Jurkat, Clone E6-1 (cell line): Measurements from ENCODE around the gene BIRC2.

Source experiments
- DNase-seq: peaks from one replicate; pipeline ENCODE4 v3.0.0-alpha.2; 2011; ENCODE audit warnings: low read depth, low spot score
- H3K4me3 ChIP-seq: 2 replicates; pipeline ENCODE4 v1.5.1; 2011; ENCODE audit warnings: mild to moderate bottlenecking, low read length, control low read depth, moderate library complexity

BIRC2 gene

DNA sequence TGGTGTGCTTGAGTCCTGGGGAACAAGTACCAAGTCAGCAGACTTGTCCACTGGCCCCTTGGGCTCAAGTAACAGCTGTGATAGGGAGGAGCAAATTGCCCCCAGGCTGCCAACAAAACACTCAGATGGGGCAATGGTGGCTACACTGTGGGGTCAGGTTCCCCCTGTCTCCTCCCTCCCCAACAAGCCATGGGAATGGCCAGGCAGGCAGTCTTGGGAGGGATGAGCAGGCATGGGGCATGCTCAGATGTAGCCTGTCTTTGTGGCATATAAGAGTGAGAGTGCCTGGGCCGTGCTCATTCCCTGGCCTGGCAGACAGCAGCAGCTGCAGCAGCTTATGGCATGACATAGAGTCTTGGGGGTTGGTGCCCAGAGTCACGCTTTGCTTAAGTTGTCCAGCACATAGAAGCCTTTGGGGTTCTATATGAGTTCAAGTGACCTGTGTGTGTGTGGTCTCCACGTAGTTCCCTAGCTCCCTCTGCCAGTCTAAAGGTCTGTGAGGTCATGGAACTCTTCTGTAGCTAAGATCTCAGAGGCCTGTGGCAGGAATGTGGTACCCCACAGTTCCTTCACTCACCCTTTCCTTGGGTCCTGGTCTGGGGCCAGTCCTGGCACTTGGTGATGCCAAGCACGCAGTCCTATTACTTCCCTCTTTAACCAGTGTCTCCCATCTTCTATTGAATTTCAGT lies 44.7 kb downstream of the BIRC2 start:
- H3K4me3 ChIP-seq: no peak overlapping the region
- DNase-seq: no peak

DNA sequence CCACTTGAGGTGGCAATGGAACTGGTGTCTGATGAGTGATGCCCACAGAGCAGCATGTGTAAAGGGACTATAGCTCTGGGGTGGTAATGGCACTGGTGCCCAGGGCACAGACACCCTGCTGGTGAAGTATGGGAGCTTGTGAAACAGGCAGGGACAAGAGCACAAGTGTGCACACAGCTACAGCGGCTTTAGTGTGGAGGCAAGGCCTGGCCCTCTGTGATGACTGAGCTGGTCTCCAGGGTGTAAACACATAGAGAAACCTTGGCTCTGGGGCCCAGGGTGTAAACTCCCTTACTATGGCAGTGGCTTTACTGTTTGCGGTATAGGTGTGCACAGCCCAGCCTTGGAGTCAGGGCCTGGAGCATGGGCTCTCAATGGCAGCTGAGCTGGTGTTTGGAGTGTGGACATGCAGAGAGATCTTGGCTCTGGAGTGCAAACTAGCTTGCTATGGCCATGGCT lies 46.3 kb downstream of the BIRC2 start:
- DNase-seq: no peak
- H3K4me3 ChIP-seq: no peak overlapping the region

- H3K4me3 ChIP-seq: no peak overlapping the region
- no peak for DNase-seq
These were observed 48.8 kb downstream of the BIRC2 start for GRCh38 chr11:102395720-102396393.

GRCh38 chr11:102396708-102397563 lies 49.9 kb downstream of the BIRC2 start:
- no peak for DNase-seq
- no peak overlapping the region for H3K4me3 ChIP-seq

DNA sequence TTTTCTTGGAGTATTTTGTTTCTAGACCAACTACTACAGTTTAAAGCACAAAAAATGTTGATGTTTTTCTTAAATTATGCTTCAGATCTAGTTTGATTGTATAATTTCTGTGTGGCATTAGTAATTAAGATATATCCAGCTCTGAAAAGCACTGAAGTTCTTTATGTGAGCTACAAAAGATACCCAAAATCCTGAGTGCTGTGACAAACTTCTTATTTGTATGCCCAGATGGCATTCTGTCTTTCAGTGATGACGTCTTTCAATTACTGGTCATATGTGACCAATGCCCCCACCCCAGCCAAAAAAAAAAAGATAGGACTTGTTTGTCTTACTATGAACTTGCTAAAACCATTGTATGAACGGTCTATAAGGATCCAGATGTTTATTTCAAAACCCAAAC lies 51.3 kb downstream of the BIRC2 start:
- no peak for DNase-seq
- H3K4me3 ChIP-seq: no peak overlapping the region

DNA sequence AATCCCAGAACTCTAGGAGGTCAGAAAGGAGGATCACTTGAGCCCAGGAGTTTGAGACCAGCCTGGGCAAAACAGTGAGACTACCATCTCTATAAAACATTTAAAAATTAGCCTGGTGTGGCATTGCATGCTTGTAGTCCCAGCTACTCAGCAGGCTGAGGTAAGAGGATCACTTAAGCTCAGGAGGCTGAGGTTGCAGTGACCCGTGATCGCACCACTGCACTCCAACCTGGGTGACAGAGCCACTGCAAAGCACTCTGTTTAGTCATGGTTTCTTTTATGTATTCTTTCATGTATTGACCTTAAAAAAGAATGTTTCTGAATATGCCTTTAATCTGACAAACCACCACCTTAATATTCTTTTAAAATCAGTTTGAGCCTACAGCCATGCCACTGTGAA lies 52.2 kb downstream of the BIRC2 start:
- DNase-seq: no peak
- H3K4me3 ChIP-seq: no peak overlapping the region

DNA sequence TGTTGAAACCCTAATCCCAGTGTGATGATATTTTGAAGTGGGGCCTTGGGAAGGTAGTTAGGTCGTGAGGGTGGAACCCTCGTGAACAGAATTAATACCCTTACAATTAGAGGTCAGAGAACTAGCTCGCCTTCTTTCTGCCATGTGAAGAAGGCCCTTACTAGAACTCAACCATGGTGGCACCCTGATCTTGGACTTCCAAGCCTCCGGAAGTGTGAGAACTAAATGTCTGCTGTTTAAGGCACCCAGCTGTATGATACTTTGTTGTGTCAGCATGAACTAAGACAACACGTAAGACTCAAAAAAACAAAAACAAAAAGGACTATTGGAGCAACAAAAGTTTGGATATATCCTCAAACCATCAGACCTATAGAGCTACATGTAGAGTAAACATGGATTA lies 53.6 kb downstream of the BIRC2 start:
- no peak for DNase-seq
- no peak overlapping the region for H3K4me3 ChIP-seq

DNA sequence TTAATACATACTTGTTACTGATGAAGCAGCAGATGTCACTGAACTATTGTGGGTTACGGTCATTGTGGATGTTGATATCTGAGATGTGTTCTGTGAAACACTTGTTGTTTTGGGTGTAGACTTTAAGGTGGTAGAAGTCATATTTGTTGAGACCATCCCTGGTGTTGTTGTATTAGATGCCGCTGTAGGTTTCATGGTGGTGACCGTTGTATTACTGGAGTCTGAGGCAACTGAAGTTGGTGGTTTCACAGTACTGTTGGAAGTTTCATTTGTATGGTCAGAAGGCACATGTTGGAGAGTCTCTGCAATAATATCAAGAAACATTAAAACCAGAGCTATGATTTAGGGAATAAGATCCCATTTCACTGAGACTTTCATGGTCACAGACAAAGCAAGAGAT lies 54.9 kb downstream of the BIRC2 start:
- DNase-seq: no peak
- H3K4me3 ChIP-seq: no peak overlapping the region

- DNase-seq: no peak
- H3K4me3 ChIP-seq: no peak overlapping the region
These were observed 55.5 kb downstream of the BIRC2 start for GRCh38 chr11:102402548-102402947.

GRCh38 chr11:102405501-102405900 lies 58.5 kb downstream of the BIRC2 start:
- H3K4me3 ChIP-seq: no peak overlapping the region
- no peak for DNase-seq

GRCh38 chr11:102406099-102406498 lies 59.1 kb downstream of the BIRC2 start:
- DNase-seq: no peak

GRCh38 chr11:102407901-102408300 lies 60.9 kb downstream of the BIRC2 start:
- no peak overlapping the region for H3K4me3 ChIP-seq
- no peak for DNase-seq

More at GRCh38 chr11:102406099-102406498, 59.1 kb downstream of the BIRC2 start:
- H3K4me3 ChIP-seq: no peak overlapping the region

- no peak overlapping the region for H3K4me3 ChIP-seq
- DNase-seq: no peak
These were observed 61.3 kb downstream of the BIRC2 start for GRCh38 chr11:102408339-102408738.

DNA sequence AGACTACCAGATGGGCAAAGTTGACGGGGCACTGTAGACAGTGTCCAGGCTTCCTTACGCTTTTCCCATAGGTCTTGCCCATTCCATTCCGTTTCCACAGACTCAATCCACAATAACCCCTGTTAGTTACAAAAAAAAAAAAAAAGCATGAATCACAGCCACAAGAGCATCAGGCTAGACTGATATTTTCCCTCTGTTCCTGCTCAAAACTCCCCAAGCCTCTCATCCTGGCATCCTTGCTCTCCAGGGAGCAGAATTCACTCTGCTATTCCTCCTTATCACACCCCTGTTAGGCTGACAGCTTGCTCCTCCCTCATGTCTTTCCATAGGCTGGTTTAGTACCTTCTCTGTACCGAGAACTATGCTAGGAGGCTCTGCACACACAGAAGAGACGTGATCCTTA lies 63.4 kb downstream of the BIRC2 start:
- DNase-seq: no peak
- H3K4me3 ChIP-seq: no peak overlapping the region

GRCh38 chr11:102411142-102411541 lies 64.1 kb downstream of the BIRC2 start:
- DNase-seq: no peak
- no peak overlapping the region for H3K4me3 ChIP-seq

- peak; percentile 54 for DNase-seq
These were observed 66.5 kb downstream of the BIRC2 start for GRCh38 chr11:102413497-102413896.

DNA sequence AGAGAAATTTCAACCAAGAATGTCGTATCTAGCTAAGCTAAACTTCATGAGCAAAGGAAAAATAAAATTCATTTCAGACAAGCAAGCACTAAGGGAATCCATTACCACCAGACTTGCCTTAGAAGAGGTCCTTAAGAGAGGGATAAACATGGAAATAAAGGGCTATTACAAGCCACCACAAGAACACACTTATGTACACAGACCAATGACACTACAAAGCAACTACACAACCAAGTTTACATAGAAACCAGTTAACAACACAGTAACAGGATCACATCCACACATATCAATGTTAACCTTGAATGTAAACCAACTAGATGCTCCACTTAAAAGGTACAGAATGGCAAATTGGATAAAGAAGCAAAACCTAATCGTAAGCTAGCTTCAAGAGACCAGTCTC lies 67.5 kb downstream of the BIRC2 start:
- no peak overlapping the region for H3K4me3 ChIP-seq
- DNase-seq: no peak

More at GRCh38 chr11:102413497-102413896, 66.5 kb downstream of the BIRC2 start:
- H3K4me3 ChIP-seq: no peak overlapping the region

- no peak for DNase-seq
- no peak overlapping the region for H3K4me3 ChIP-seq
These were observed 68.4 kb downstream of the BIRC2 start for GRCh38 chr11:102415304-102415916.

GRCh38 chr11:102416976-102417375 lies 70.0 kb downstream of the BIRC2 start:
- H3K4me3 ChIP-seq: no peak overlapping the region
- no peak for DNase-seq

- no peak overlapping the region for H3K4me3 ChIP-seq
- DNase-seq: no peak
These were observed 72.2 kb downstream of the BIRC2 start for GRCh38 chr11:102419181-102419580.
